Measurements from ENCODE around the gene CBLN4.

Gene CBLN4

GRCh38 chr20:56001106-56001785 lies 4.1 kb downstream of the CBLN4 start:
- H3K79me2 ChIP-seq (ENCODE audit: insufficient read depth, low read length): no peaks in the 10 kb centered on the region
- no peaks in the 10 kb centered on the region for H3K9me3 ChIP-seq (ENCODE audit: insufficient read depth, low read depth, low read length)
- no peaks in the 10 kb centered on the region for H3K4me1 ChIP-seq (ENCODE audit: insufficient read depth, low read length, poor library complexity, severe bottlenecking)
- no peaks in the 10 kb centered on the region for H3K36me3 ChIP-seq (ENCODE audit: insufficient read depth, low read length)
- no peaks in the 10 kb centered on the region for H3K27me3 ChIP-seq (ENCODE audit: insufficient read depth, low read length, poor library complexity, severe bottlenecking)
- H3K9me2 ChIP-seq (replicated peaks; ENCODE audit: low read depth, low read length): no peaks in the 10 kb centered on the region
- no peaks in the 10 kb centered on the region for H4K20me1 ChIP-seq (ENCODE audit: insufficient read depth, low read length, poor library complexity, severe bottlenecking)
- no peak overlapping the region for H3K4me2 ChIP-seq (ENCODE audit: low read depth, low read length, poor library complexity, severe bottlenecking)
- no peak overlapping the region for H2AFZ ChIP-seq (ENCODE audit: low read length)
- no peaks in the 10 kb centered on the region for H3F3A ChIP-seq (ENCODE audit: low read depth)
- H3K4me3 ChIP-seq (ENCODE audit: low read length, poor library complexity, severe bottlenecking): no peak overlapping the region
- no peak for TF ChIP-seq EZH2phosphoT487 (IDR thresholded peaks at IDR 0.05; ENCODE audit: borderline replicate concordance)
- TF ChIP-seq, protein P1, sequence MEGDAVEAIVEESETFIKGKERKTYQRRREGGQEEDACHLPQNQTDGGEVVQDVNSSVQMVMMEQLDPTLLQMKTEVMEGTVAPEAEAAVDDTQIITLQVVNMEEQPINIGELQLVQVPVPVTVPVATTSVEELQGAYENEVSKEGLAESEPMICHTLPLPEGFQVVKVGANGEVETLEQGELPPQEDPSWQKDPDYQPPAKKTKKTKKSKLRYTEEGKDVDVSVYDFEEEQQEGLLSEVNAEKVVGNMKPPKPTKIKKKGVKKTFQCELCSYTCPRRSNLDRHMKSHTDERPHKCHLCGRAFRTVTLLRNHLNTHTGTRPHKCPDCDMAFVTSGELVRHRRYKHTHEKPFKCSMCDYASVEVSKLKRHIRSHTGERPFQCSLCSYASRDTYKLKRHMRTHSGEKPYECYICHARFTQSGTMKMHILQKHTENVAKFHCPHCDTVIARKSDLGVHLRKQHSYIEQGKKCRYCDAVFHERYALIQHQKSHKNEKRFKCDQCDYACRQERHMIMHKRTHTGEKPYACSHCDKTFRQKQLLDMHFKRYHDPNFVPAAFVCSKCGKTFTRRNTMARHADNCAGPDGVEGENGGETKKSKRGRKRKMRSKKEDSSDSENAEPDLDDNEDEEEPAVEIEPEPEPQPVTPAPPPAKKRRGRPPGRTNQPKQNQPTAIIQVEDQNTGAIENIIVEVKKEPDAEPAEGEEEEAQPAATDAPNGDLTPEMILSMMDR (conservative IDR thresholded peaks at IDR 0.05; ENCODE audit: low read length): no peak
- H3K9ac ChIP-seq (ENCODE audit: low read depth, low read length, poor library complexity, severe bottlenecking): no peak overlapping the region

DNA sequence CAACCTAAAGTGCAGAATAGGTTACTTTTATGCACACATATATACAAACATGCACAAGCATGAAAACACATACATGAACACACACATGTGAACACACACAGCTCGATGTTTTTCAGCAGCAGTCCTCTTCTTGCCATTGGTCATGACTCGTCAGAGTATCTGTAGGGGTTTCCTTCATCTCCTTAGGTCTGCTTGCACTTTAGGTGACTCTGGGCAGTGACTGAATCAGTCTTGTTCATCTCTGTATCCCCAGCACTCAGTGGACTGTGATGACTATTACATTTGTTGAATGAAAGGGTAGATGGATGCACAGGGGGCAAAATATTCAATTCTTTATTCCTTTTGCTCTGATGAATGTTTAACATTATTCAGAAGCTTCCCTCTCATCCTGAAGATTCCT lies 26.8 kb downstream of the CBLN4 start:
- Histone ChIP-seq H3K27me3 (ENCODE audit: insufficient read depth, low read length, poor library complexity, severe bottlenecking) (no peaks in the 10 kb centered on the region), H2AFZ (ENCODE audit: low read length) (no peak overlapping the region), H4K20me1 (ENCODE audit: insufficient read depth, low read length, poor library complexity, severe bottlenecking) (no peaks in the 10 kb centered on the region), H3K4me2 (ENCODE audit: low read depth, low read length, poor library complexity, severe bottlenecking) (no peak overlapping the region), H3K9ac (ENCODE audit: low read depth, low read length, poor library complexity, severe bottlenecking) (no peak overlapping the region), H3K79me2 (ENCODE audit: insufficient read depth, low read length) (no peaks in the 10 kb centered on the region), H3K9me2 (replicated peaks; ENCODE audit: low read depth, low read length) (no peaks in the 10 kb centered on the region), H3K9me3 (ENCODE audit: insufficient read depth, low read depth, low read length) (no peaks in the 10 kb centered on the region; the same call in 1 of the 2 replicates), H3K36me3 (ENCODE audit: insufficient read depth, low read length) (no peaks in the 10 kb centered on the region), H3K4me1 (ENCODE audit: insufficient read depth, low read length, poor library complexity, severe bottlenecking) (no peaks in the 10 kb centered on the region), H3K4me3 (ENCODE audit: low read length, poor library complexity, severe bottlenecking) (no peak overlapping the region), H3F3A (ENCODE audit: low read depth) (no peaks in the 10 kb centered on the region)
- TF ChIP-seq EZH2phosphoT487 (IDR thresholded peaks at IDR 0.05; ENCODE audit: borderline replicate concordance): no peak
- TF ChIP-seq, protein P1 (conservative IDR thresholded peaks at IDR 0.05; ENCODE audit: low read length): no peak

GRCh38 chr20:55977690-55978459 lies 27.4 kb downstream of the CBLN4 start:
- H4K20me1 ChIP-seq (ENCODE audit: insufficient read depth, low read length, poor library complexity, severe bottlenecking): no peaks in the 10 kb centered on the region
- H3K4me3 ChIP-seq (ENCODE audit: low read length, poor library complexity, severe bottlenecking): no peak overlapping the region
- no peak overlapping the region for H3K9ac ChIP-seq (ENCODE audit: low read depth, low read length, poor library complexity, severe bottlenecking)
- no peaks in the 10 kb centered on the region; the same call in 1 of the 2 replicates for H3K9me3 ChIP-seq (ENCODE audit: insufficient read depth, low read depth, low read length)
- no peaks in the 10 kb centered on the region for H3K4me1 ChIP-seq (ENCODE audit: insufficient read depth, low read length, poor library complexity, severe bottlenecking)
- no peaks in the 10 kb centered on the region for H3K9me2 ChIP-seq (replicated peaks; ENCODE audit: low read depth, low read length)
- H3K27me3 ChIP-seq (ENCODE audit: insufficient read depth, low read length, poor library complexity, severe bottlenecking): no peaks in the 10 kb centered on the region
- no peaks in the 10 kb centered on the region for H3K36me3 ChIP-seq (ENCODE audit: insufficient read depth, low read length)
- H3F3A ChIP-seq (ENCODE audit: low read depth): no peaks in the 10 kb centered on the region
- no peak overlapping the region for H2AFZ ChIP-seq (ENCODE audit: low read length)
- H3K79me2 ChIP-seq (ENCODE audit: insufficient read depth, low read length): no peaks in the 10 kb centered on the region
- H3K4me2 ChIP-seq (ENCODE audit: low read depth, low read length, poor library complexity, severe bottlenecking): no peak overlapping the region
- TF ChIP-seq, protein P1 (conservative IDR thresholded peaks at IDR 0.05; ENCODE audit: low read length): no peak
- no peak for TF ChIP-seq EZH2phosphoT487 (IDR thresholded peaks at IDR 0.05; ENCODE audit: borderline replicate concordance)

Measured in Loucy (cell line).